Measurements from ENCODE around the gene MLLT3. TPM values are rescaled to one million over a fixed set of nuclear protein-coding genes. Genes with fewer than 3 reads are reported as not detected.

MLLT3 gene
- total RNA-seq, 1 donor from 2014 or later, result 35.1 TPM

GRCh38 chr9:20436476-20437195 lies 185.7 kb downstream of the MLLT3 start:
- H3K27ac Mint-ChIP-seq (ENCODE audit: unreplicated experiment), result no peak overlapping the region
- H3K27me3 Mint-ChIP-seq (ENCODE audit: low read depth, unreplicated experiment), result no peaks in the 10 kb centered on the region
- Histone ChIP-seq H2AFZ (ENCODE audit: low read depth, low read length) (no peak overlapping the region), H3K27me3 (ENCODE audit: insufficient read depth, low read length) (no peaks in the 10 kb centered on the region), H3K36me3 (ENCODE audit: insufficient read depth, low read length) (no peaks in the 10 kb centered on the region), H3K4me2 (ENCODE audit: low read length) (no peak overlapping the region), H4K20me1 (ENCODE audit: insufficient read depth, low read length) (no peaks in the 10 kb centered on the region), H3K4me1 (ENCODE audit: insufficient read depth, low read length) (no peaks in the 10 kb centered on the region), H3K79me2 (ENCODE audit: insufficient read depth, low read length) (no peaks in the 10 kb centered on the region), H3K9ac (ENCODE audit: low read length) (no peak overlapping the region), H3K27ac (ENCODE audit: low read depth, low read length) (no peak overlapping the region), H3K4me3 (ENCODE audit: insufficient read depth, low read depth, low read length) (no peak overlapping the region), H3K9me3 (ENCODE audit: insufficient read depth, low read depth, low read length) (no peaks in the 10 kb centered on the region)
- FAIRE-seq, result no peak
- TF ChIP-seq EZH2 (IDR thresholded peaks at IDR 0.05; ENCODE audit: insufficient read depth, low read length) (no peak), CTCF (IDR thresholded peaks at IDR 0.05; ENCODE audit: insufficient read depth, low read depth, low read length) (no peak)
- DNase-seq (ENCODE audit: low read depth), result no peak
- H3K9me3 Mint-ChIP-seq (ENCODE audit: unreplicated experiment), result no peaks in the 10 kb centered on the region
- H3K36me3 Mint-ChIP-seq (ENCODE audit: low read depth, unreplicated experiment), result no peaks in the 10 kb centered on the region
- H3K4me3 Mint-ChIP-seq (ENCODE audit: unreplicated experiment), result no peak overlapping the region
- peaks cover 3% of the 10 kb centered on the region for H3K4me1 Mint-ChIP-seq (ENCODE audit: low read depth, unreplicated experiment)

- no peaks in the 10 kb centered on the region for H3K9me3 Mint-ChIP-seq (ENCODE audit: unreplicated experiment)
- H3K4me3 Mint-ChIP-seq (ENCODE audit: unreplicated experiment), result no peak overlapping the region
- Histone ChIP-seq H3K79me2 (ENCODE audit: insufficient read depth, low read length) (no peaks in the 10 kb centered on the region), H3K27me3 (ENCODE audit: insufficient read depth, low read length) (no peaks in the 10 kb centered on the region), H4K20me1 (ENCODE audit: insufficient read depth, low read length) (no peaks in the 10 kb centered on the region), H3K4me2 (ENCODE audit: low read length) (no peak overlapping the region), H3K9me3 (ENCODE audit: insufficient read depth, low read depth, low read length) (no peaks in the 10 kb centered on the region), H2AFZ (ENCODE audit: low read depth, low read length) (no peak overlapping the region), H3K4me1 (ENCODE audit: insufficient read depth, low read length) (no peaks in the 10 kb centered on the region), H3K9ac (ENCODE audit: low read length) (no peak overlapping the region), H3K27ac (ENCODE audit: low read depth, low read length) (no peak overlapping the region), H3K4me3 (ENCODE audit: insufficient read depth, low read depth, low read length) (no peak overlapping the region), H3K36me3 (ENCODE audit: insufficient read depth, low read length) (no peaks in the 10 kb centered on the region)
- no peaks in the 10 kb centered on the region for H3K4me1 Mint-ChIP-seq (ENCODE audit: low read depth, unreplicated experiment)
- DNase-seq (ENCODE audit: low read depth) (no peak), FAIRE-seq (no peak)
- no peaks in the 10 kb centered on the region for H3K27me3 Mint-ChIP-seq (ENCODE audit: low read depth, unreplicated experiment)
- no peak for TF ChIP-seq EZH2 (IDR thresholded peaks at IDR 0.05; ENCODE audit: insufficient read depth, low read length)
- TF ChIP-seq CTCF (IDR thresholded peaks at IDR 0.05; ENCODE audit: insufficient read depth, low read depth, low read length), result no peak
- no peaks in the 10 kb centered on the region for H3K36me3 Mint-ChIP-seq (ENCODE audit: low read depth, unreplicated experiment)
- H3K27ac Mint-ChIP-seq (ENCODE audit: unreplicated experiment), result no peak overlapping the region
These were observed 193.3 kb downstream of the MLLT3 start for GRCh38 chr9:20428976-20429375.

GRCh38 chr9:20427359-20427758 lies 194.9 kb downstream of the MLLT3 start:
- no peak overlapping the region for H2AFZ ChIP-seq (ENCODE audit: low read depth, low read length)
- H3K27me3 Mint-ChIP-seq (ENCODE audit: low read depth, unreplicated experiment), result no peaks in the 10 kb centered on the region
- TF ChIP-seq CTCF (IDR thresholded peaks at IDR 0.05; ENCODE audit: insufficient read depth, low read depth, low read length) (no peak), EZH2 (IDR thresholded peaks at IDR 0.05; ENCODE audit: insufficient read depth, low read length) (no peak)
- no peaks in the 10 kb centered on the region for H4K20me1 ChIP-seq (ENCODE audit: insufficient read depth, low read length)
- no peak overlapping the region for H3K4me2 ChIP-seq (ENCODE audit: low read length)
- no peaks in the 10 kb centered on the region for H3K4me1 ChIP-seq (ENCODE audit: insufficient read depth, low read length)
- no peaks in the 10 kb centered on the region for H3K9me3 Mint-ChIP-seq (ENCODE audit: unreplicated experiment)
- H3K27me3 ChIP-seq (ENCODE audit: insufficient read depth, low read length), result no peaks in the 10 kb centered on the region
- no peaks in the 10 kb centered on the region for H3K4me1 Mint-ChIP-seq (ENCODE audit: low read depth, unreplicated experiment)
- no peak overlapping the region for H3K9ac ChIP-seq (ENCODE audit: low read length)
- no peak overlapping the region for H3K27ac ChIP-seq (ENCODE audit: low read depth, low read length)
- H3K9me3 ChIP-seq (ENCODE audit: insufficient read depth, low read depth, low read length), result no peaks in the 10 kb centered on the region
- no peak overlapping the region for H3K27ac Mint-ChIP-seq (ENCODE audit: unreplicated experiment)
- no peaks in the 10 kb centered on the region for H3K36me3 ChIP-seq (ENCODE audit: insufficient read depth, low read length)
- FAIRE-seq (no peak), DNase-seq (ENCODE audit: low read depth) (no peak)
- no peak overlapping the region for H3K4me3 Mint-ChIP-seq (ENCODE audit: unreplicated experiment)
- H3K4me3 ChIP-seq (ENCODE audit: insufficient read depth, low read depth, low read length), result no peak overlapping the region
- H3K36me3 Mint-ChIP-seq (ENCODE audit: low read depth, unreplicated experiment), result no peaks in the 10 kb centered on the region
- no peaks in the 10 kb centered on the region for H3K79me2 ChIP-seq (ENCODE audit: insufficient read depth, low read length)
